Neural progenitor cell (in vitro differentiated cells): ENCODE results near the gene SELENOS.

Experiments used
- EZH2 ChIP-seq: fragments of 200-600 bp; sonication (generic); IDR thresholded peaks from 2 replicates; pipeline ENCODE4 v1.6.1; 2017; ENCODE audit warnings: antibody characterized with exemption, mild to moderate bottlenecking, moderate library complexity
- EZH2phosphoT487 ChIP-seq: fragments of 200-600 bp; sonication (generic); IDR thresholded peaks from 2 replicates; pipeline ENCODE4 v1.6.1; 2017; ENCODE audit warnings: antibody characterized with exemption
- TF ChIP-seq, protein P1 (sequence below): fragments of 200-600 bp; sonication (generic); IDR thresholded peaks from 2 replicates; pipeline ENCODE4 v1.5.1; 2017; ENCODE audit warnings: antibody characterized with exemption, mild to moderate bottlenecking

DNA sequence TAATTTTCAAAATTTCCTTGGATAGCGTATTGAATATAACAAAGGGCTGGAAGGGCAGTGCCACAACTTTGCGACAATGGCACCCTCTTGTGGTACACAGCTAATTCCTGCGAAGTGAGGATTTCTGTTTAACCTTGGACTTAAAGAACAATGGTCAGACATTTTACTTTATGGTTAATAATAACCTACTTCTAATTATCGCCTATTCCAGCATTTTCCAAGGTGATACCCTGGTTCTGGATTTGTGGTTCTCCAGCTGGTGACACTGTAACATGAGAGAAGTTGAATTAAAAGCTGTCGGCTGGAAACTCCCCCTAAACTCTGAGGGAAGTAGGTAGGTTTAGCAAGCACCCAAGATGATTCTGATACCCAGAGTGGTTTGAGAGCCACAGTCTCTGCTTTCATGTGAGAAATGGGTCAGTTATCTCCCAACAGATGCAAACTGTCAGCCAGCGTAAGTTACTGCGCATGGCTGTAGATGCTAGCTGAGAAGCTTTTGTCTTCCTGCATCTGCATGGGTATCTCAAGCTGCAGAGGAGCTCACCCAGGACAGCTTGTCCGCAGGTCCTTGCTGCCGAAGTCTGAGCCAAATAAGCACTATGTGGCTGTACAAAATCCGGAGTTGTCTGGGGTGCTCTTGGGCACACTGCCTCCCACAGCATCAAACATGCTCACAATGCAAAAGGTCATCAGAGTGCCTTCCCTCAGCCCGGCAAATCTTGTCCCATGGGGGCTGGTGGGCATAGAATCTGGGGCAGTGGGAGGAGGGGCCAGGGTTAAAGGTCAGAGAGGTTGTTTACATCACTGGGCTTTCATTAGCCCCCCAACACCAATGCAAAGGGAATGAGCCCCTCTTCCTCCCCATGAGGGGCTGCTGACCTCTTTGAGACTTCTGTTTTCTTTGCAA lies 18.8 kb downstream of the SELENOS start:
- TF ChIP-seq, protein P1, sequence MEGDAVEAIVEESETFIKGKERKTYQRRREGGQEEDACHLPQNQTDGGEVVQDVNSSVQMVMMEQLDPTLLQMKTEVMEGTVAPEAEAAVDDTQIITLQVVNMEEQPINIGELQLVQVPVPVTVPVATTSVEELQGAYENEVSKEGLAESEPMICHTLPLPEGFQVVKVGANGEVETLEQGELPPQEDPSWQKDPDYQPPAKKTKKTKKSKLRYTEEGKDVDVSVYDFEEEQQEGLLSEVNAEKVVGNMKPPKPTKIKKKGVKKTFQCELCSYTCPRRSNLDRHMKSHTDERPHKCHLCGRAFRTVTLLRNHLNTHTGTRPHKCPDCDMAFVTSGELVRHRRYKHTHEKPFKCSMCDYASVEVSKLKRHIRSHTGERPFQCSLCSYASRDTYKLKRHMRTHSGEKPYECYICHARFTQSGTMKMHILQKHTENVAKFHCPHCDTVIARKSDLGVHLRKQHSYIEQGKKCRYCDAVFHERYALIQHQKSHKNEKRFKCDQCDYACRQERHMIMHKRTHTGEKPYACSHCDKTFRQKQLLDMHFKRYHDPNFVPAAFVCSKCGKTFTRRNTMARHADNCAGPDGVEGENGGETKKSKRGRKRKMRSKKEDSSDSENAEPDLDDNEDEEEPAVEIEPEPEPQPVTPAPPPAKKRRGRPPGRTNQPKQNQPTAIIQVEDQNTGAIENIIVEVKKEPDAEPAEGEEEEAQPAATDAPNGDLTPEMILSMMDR, result peak; percentile 94
- TF ChIP-seq EZH2phosphoT487, result no peak
- TF ChIP-seq EZH2, result no peak
